ENCODE data around the gene PTPN4.
"Not testable (repeated sequence)": the region's sequence is repeated elsewhere in the genome, so short reads cannot be mapped to it uniquely, and the experiment has no call there.

The PTPN4 gene

DNA sequence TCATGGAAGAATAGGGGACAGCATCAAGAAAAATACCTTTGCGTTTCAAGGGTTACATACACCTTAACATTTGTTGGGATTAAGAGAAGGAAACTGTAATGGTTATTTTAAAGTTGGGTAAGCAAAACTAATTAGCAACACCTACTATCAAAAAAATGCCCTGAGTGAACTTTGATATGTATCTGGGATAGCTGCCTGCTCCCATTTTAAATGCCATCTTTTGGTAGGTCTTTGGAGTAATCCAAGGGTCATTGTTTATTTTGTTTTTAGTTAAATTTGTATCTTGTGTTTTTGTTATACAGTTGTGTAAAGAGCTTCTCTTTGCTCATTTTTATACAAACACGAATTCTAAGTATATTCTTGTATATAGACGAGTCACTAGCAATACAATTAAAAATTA lies 9.9 kb downstream of the PTPN4 start:
- DNase-seq, result no peak

GRCh38 chr2:119771331-119771730 lies 11.6 kb downstream of the PTPN4 start:
- no peak for DNase-seq

GRCh38 chr2:119772128-119772527 lies 12.4 kb downstream of the PTPN4 start:
- DNase-seq, result no peak

- DNase-seq, result no peak
These were observed 13.0 kb downstream of the PTPN4 start for GRCh38 chr2:119772767-119773166.

DNA sequence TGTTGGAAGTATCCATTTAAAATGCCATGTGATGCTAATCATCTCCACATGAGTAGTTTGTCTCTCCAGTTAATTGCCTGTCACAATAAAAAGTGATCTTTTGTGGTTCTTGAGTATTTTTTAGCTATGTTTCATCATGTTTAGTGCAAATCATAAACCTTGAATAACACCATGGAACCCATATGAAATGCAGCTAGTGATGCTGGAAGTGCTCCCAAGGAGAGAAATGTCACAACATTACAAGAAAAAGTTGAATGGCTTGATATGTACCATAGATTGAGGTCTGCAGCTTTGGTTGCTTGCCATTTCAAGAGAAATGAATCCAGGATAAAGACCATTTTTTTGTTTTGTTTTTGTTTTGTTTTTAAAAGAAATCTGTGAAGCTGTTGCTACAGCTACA lies 14.3 kb downstream of the PTPN4 start:
- no peak for DNase-seq

GRCh38 chr2:119775102-119775501 lies 15.4 kb downstream of the PTPN4 start:
- no peak for DNase-seq

DNA sequence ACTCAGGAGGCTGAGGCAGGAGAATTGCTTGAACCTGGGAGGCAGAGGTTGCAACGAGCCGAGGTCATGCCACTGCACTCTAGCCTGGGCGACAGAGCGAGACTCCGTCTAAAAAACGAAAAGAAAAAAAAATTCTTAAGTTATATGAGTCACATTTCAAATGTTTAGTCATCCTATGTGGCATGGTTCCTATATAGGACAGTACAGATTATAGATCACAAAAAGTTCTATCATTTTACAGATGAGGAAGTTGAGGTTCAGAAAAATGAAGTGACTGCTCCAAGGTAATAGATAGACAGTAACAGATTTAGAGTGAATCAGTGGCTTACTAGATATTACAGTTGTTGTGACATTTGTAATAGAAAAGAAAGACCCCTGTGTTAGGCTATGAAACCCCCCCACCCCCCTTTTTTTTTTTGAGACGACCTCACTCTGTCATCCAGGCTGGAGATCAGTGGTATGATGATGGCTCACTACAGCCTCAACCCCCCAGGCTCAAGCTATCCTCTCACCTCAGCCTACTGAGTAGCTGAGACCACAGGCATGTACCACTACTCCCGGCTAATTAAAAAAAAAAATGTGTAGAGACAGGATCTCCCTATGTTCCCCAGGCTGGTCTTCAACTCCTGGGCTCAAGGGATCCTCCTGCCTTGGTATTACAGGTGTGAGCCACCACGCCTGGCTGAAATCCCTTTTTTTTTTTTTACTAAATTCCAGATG lies 22.7 kb downstream of the PTPN4 start:
- DNase-seq, result no peak

DNA sequence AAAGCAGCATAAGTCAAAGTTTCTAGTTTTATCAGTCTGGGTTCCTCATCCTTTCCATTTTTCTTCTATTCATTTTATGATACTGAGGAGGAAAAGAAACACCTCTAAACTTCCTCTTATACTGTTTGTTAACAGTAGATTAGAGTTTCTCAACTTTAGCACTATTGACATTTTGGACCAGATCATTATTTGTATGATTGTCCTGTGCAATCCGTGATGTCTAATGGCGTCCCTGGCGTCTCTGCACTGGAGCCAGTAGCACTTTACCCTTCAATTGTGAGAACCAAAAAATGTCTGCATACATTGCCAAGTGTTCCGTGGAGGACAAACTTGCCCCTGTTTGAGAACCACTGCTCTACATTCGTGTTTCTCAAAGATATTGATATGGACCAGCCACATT lies 25.2 kb downstream of the PTPN4 start:
- DNase-seq, result no peak

DNA sequence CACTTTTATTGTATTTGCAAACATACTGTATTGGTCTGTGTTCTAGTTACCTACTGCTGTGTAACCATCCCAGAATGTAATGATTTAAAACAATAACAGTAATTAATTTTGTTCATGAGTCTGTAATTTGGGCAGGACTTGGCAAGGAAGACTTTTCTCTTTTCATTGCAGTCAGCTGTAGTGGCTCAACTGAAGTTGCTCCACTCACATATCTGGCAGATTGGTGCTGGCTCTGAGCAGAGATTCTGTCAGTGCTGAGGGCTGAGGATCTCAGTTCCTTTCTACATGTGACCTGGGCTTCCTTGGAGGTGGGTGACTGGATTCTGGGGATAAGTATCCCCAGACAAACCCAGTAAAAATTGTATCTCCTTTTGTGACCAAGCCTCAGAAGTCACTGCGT lies 26.6 kb downstream of the PTPN4 start:
- DNase-seq, result no peak

DNA sequence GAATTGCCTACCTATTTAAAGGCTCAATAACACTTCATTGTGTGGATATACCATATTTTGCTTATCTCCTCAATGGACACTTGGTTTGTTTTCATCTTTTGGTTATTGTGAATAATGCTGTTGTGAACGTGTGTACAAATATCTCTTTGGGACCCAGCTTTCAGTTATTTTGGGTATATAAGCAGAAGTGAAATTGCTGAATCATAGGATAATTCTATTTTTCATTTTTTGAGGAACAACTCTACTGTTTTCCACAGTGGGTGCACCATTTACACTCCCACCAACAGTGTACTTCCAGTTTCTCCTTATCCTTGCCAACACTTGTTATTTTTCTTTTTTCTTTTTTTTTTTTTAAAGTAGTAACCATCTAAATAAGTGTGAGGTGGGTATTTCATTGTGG lies 29.0 kb downstream of the PTPN4 start:
- DNase-seq, result no peak

DNA sequence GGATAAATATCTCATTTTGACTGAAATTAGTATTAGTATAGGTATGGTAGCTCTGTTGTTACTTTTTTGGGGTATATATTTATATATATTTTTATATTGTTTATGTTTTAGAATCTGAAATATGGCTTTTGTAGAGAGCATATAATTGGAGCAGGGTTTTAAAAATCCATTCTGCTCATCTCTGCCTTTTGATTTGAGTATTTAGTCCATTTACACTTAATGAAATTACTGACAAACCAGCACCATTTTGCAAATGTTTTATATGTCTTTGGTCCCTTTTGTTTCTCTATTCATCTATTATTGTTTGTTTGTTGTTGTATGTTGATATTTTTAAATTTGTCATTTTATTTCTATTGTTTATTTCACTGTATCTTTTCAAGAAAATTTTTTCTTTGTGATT lies 30.7 kb downstream of the PTPN4 start:
- no peak for DNase-seq

DNA sequence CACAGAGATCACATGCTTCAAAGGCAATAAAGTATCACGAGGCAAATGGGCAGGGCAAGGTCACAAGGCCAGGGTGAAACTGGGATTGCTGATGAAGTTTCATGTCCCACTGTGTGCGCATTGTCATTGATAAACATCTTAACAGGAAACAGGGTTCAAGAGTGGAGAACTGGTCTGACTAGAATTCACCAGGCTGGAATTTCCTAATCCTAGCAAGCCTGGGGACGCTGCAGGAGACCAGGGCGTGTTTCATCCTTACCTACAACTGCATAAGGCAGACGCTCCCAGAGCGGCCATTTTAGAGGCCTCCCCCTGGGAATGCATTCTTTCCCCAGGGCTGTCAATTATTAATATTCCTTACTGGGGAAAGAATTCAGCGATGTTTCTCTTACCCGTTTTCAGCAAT lies 33.2 kb downstream of the PTPN4 start:
- DNase-seq, result no peak

GRCh38 chr2:119794237-119794636 lies 34.5 kb downstream of the PTPN4 start:
- no peak for DNase-seq

DNA sequence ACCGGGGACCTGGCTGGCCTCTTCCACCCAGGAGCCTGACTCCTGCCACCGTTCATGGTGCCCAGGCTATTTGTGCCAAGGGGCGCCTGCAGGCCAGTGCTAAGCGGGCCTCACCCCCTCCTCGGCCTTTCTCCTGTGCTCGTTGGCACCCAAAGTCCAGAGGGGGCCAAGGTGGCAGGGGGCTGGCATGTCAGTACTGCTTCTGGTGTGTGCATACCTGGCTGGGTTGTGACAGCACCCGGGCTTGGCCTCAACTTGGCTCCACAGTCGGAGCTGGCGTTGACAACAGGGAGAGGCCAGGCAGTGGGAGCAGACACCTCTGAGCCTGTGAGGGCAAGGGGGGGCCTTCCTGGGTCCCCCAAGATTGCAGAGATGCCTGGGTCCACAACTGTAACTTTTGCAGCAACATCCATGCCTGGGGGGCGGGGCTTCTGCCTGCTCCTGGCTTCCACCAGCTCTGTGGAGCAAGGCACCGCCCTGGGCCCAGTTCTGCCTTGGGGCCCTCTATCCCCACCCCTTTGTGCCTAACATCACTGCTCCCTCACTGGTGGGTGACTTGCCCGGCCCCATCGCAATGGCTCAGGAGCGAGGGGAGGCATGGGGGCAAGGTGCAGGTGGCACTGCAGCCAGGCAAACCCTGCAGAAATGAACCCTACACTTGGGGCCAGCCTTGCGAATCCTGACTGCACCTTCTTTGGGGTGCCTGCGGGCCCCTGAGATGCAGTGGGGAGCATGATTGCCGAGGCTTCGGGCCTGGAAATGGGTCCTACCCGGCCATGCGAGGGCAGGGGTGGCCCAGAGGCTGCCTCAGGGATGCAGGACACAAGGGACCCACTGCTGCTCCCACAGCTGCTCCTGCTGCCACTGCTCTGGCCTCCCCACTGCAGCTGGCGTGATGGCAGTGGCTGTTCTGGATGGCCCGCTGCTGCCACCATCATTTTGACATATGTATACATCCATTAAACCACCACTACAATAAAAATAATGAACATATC lies 35.9 kb downstream of the PTPN4 start:
- DNase-seq, result no peak

DNA sequence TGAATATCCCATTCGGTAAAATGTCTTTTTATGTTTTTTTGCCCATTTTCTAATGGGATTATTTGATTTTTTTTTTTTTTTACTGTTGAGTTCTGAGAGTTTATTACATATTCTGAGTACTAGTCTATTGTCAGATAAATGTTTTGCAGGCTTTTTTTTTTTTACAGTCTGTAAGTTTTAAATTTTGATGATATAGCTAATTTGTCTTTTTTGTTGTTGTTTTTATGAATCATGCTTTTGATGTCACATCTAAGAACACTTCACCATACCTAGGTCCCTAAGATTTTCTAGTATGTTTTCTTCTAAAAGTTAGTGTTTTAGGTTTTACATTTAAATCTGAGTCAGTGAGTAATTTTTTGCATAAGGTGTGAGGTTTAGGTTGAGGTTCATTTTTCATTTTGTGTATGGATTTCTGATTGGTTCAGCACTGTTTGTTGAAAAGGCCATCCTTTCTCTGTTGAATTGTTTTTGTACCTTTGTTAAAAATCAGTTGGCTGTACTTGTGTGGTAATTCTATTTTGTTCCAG lies 40.7 kb downstream of the PTPN4 start:
- DNase-seq, result no peak

DNA sequence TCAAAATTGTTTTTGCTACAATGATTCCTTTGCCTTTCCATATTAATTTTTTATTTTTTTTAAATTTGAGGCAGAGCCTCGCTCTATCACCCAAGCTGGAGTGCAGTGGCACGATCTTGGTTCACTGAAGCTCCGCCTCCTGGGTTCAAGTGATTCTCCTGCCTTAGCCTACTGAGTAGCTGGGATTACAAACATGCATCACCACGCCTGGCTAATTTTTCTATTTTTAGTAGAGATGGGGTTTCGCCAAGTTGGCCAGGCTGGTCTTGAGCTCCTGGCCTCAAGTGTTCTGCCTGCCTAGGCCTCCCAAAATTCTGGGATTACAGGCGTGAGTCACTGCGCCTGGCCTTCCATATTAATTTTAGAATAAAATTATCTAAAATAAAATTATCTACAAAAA lies 41.3 kb downstream of the PTPN4 start:
- no peak for DNase-seq

DNA sequence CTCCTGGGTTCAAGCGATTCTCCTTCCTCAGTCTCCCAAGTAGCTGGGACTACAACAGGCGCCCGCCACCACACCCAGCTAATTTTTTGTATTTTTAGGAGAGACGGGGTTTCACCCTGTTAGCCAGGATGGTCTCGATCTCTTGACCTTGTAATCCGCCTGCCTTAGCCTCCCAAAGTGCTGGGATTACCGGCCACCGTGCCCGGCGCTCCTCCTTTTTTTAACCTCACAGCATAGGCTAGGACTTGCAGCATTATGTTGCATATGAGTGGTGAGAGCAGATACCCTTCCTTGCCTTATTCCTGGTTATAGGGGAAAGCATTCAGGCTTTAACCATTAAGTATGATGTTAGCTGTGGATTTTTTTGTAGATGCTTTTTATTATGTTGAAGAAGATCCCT lies 42.3 kb downstream of the PTPN4 start:
- not testable (repeated sequence) for DNase-seq

DNA sequence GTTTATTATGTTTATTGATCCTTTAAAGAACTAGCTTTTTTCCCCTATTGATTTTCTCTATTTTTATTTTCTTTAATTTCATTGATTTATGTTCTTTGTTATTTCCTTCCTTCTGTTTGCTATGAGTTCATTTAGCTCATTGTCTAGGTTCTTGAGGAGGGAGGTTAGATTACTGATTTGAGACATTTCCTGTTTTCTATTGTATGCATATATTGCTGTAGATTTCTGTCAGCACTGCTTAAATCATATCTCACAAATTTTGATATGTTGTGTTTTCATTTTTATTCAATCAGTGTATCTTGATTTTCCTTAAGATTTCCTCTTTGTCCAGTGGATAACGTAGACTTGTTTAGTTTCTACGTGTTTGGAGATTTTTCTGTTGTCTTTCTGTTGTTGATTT lies 43.4 kb downstream of the PTPN4 start:
- DNase-seq, result no peak

GRCh38 chr2:119804409-119804808 lies 44.7 kb downstream of the PTPN4 start:
- DNase-seq, result not testable (repeated sequence)

DNA sequence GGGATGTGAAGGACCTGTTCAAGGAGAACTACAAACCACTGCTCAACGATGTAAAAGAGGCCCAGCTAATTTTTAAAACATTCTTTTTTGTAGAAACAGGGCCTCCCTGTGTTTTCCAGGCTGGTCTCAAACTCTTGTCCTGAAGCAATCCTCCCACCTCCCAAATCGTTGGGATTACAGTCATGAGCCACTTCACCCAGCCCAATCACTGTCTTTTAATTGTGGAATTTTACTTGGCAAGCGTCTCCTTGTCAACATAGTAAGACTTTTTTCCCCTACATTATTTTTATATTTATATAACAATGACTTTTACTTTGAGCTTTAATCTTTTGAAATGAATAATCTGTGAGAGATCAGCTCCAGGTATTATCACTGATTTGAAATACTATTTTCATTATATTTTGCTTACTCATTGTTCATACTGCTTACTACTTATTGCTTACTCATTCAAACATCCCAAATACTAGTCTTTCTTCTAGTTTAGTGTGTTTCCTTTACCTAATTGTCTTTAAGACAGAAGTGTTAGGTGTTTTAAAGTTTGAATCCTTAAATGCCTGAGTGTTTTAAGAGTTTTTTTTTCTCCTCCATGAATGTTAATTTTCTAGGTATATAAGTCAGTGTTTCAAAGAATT lies 48.9 kb downstream of the PTPN4 start:
- no peak for DNase-seq

DNA sequence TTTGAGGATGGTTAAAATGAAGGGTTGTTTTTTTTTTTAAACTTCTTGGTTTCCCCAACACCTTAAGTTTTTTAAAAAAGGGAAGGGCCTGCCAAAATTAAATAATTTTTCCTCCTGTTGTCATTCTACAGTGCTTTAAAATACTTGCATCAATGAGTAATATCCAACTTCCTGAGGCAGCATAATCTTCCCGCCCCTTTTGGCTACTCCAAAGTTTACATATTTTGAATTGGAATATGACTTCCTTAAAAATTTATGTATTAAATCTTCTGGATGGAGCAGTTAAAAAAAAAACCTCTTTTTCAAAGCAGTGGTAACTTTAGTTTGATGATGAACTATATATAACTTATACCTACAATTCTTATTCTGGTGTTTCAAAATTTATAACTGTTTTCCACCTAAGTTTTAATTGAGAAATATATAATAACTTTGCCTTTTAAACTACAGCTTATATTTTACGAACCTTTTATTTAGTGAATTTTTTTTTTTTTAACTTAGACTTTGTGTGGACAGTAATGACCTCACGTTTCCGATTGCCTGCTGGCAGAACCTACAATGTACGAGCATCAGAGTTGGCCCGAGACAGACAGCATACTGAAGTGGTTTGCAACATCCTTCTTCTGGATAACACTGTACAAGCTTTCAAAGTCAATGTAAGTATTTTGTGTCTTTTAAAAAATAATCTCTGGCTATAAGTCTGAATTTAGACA lies 49.8 kb downstream of the PTPN4 start:
- no peak for DNase-seq

- no peak for DNase-seq
These were observed 50.4 kb downstream of the PTPN4 start for GRCh38 chr2:119810049-119810630.

Measured in CD4-positive, alpha-beta T cell treated with Interleukin-4 for 4 hours (primary cell).